LNCaP clone FGC (cell line): ENCODE measurements around the gene CLDN16.

Experiments
- DNase-seq: peaks from one replicate; pipeline ENCODE4 v3.0.0-alpha.2; 2011; ENCODE audit warnings: low read depth
- H3K4me3 ChIP-seq: 2 replicates; pipeline ENCODE4 v1.5.1; 2011; ENCODE audit warnings: mild to moderate bottlenecking, low read depth, low read length, control low read depth
- CTCF ChIP-seq: IDR thresholded peaks from 2 replicates; pipeline ENCODE4 v1.5.1; 2012; ENCODE audit warnings: mild to moderate bottlenecking; ENCODE audit not compliant: control insufficient read depth, insufficient read depth; ENCODE audit errors: extremely low read depth

CLDN16 gene

GRCh38 chr3:190385731-190386688, 2.0 kb upstream of the CLDN16 start:
- TF ChIP-seq CTCF, result no peak
- no peak for DNase-seq
- H3K4me3 ChIP-seq, result no peak overlapping the region

- TF ChIP-seq CTCF, result no peak
- no peak overlapping the region for H3K4me3 ChIP-seq
- DNase-seq, result no peak
These were observed 740 bp downstream of the CLDN16 start for GRCh38 chr3:190388703-190389102.

- DNase-seq, result no peak
- TF ChIP-seq CTCF, result no peak
- H3K4me3 ChIP-seq, result no peak overlapping the region
These were observed 8.0 kb downstream of the CLDN16 start for GRCh38 chr3:190396001-190396400.

- DNase-seq, result no peak
These were observed 9.9 kb downstream of the CLDN16 start for GRCh38 chr3:190397889-190398288.

GRCh38 chr3:190399677-190400076, 11.7 kb downstream of the CLDN16 start:
- no peak for DNase-seq
- TF ChIP-seq CTCF, result no peak

More at GRCh38 chr3:190397889-190398288, 9.9 kb downstream of the CLDN16 start:
- H3K4me3 ChIP-seq, result no peak overlapping the region
- TF ChIP-seq CTCF, result no peak

GRCh38 chr3:190401963-190402362, 14.0 kb downstream of the CLDN16 start:
- H3K4me3 ChIP-seq, result no peak overlapping the region
- TF ChIP-seq CTCF, result no peak
- no peak for DNase-seq

More at GRCh38 chr3:190399677-190400076, 11.7 kb downstream of the CLDN16 start:
- no peak overlapping the region for H3K4me3 ChIP-seq
